Testis (tissue), 2 donors: Measurements from ENCODE around the gene MRPS35.

Experiments
- POLR2A ChIP-seq: fragments of 450-650 bp; IDR thresholded peaks from one replicate; pipeline ENCODE4 v1.6.1; 2017; ENCODE audit warnings: antibody characterized with exemption, mild to moderate bottlenecking, moderate library complexity
- TF ChIP-seq, protein P1 (sequence below), 3 experiments: fragments of 450-650 bp in 2 of 3; fragments of 200-600 bp in 1 of 3; sonication (generic) in 1 of 3; IDR thresholded peaks; one replicate each; pipeline ENCODE4 v1.5.1; 2016 to 2019; ENCODE audit warnings: antibody characterized with exemption in 3 of 3, mild to moderate bottlenecking in 2 of 3, moderate library complexity in 1 of 3

GRCh38 chr12:27705263-27705662, 5.4 kb upstream of the MRPS35 start:
- no peak for TF ChIP-seq POLR2A
- TF ChIP-seq, protein P1, sequence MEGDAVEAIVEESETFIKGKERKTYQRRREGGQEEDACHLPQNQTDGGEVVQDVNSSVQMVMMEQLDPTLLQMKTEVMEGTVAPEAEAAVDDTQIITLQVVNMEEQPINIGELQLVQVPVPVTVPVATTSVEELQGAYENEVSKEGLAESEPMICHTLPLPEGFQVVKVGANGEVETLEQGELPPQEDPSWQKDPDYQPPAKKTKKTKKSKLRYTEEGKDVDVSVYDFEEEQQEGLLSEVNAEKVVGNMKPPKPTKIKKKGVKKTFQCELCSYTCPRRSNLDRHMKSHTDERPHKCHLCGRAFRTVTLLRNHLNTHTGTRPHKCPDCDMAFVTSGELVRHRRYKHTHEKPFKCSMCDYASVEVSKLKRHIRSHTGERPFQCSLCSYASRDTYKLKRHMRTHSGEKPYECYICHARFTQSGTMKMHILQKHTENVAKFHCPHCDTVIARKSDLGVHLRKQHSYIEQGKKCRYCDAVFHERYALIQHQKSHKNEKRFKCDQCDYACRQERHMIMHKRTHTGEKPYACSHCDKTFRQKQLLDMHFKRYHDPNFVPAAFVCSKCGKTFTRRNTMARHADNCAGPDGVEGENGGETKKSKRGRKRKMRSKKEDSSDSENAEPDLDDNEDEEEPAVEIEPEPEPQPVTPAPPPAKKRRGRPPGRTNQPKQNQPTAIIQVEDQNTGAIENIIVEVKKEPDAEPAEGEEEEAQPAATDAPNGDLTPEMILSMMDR (IDR thresholded peaks at IDR 0.05) = no peak
